HG03565 (cell line): ENCODE data around the gene TNNC2.

Source experiments
- ATAC-seq: cut with Tn5 transposase; IDR thresholded peaks from one replicate; pipeline ENCODE4 v1.9.1; 2021; ENCODE audit warnings: mild to moderate bottlenecking, moderate library complexity; ENCODE audit not compliant: unreplicated experiment

The TNNC2 gene

GRCh38 chr20:45782890-45783289 is 44.2 kb downstream of the TNNC2 start:
- no peak for ATAC-seq

DNA sequence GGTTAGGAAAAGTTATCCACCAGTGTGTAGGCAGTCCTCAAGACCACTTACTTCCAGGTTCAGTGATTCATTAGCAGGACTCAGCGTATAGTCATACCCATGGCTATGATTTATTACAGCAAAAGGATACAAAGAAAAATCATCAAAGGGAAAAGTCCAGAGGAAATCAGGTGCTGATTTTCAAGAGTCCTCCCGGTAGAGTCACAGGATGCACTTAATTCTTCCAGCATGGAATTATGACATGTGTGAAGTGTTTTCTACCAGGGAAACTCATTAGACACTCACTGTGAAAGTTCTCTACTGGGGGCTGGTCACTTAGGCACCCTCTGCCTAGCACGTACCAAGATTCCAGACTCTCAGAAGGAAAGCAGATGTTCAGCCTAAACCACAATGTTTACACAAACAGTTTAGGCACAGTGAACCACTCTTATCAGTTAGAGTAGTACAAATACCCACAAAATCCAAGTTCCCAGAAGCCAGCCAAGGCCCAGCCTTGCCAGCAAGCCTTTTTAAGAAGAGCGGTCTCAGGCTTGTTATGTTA is 45.7 kb downstream of the TNNC2 start:
- ATAC-seq, result no peak

- ATAC-seq, result no peak
Measured at GRCh38 chr20:45780159-45780558, 47.0 kb downstream of the TNNC2 start.

GRCh38 chr20:45779011-45779915 is 47.8 kb downstream of the TNNC2 start:
- ATAC-seq, result no peak

DNA sequence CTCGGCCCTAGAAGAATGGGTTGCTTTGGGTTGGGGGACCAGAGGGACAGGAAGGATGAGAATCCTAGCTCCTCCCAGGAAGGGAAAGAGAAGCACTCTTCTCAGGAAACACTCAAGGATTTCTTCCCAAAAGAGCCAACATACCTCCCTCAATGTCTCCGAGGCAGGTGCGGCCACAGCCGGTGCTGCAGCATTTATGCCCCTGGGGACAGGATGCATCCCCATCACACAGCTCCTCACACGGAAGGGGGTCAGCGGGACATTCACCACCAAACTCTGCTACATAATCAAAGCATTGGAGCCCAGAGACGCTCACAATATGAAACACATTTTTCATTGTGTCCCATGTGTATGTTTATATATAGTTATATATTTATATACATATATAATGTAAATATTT is 50.2 kb downstream of the TNNC2 start:
- no peak for ATAC-seq

GRCh38 chr20:45775411-45775810 is 51.7 kb downstream of the TNNC2 start:
- ATAC-seq, result no peak

GRCh38 chr20:45774945-45775344 is 52.2 kb downstream of the TNNC2 start:
- no peak for ATAC-seq
